Lower leg skin (tissue), 4 donors: ENCODE measurements around the gene LIN7A. TPM values are rescaled to one million over a fixed set of nuclear protein-coding genes. Genes with fewer than 3 reads are reported as not detected.
"Not testable (repeated sequence)": the region's sequence is repeated elsewhere in the genome, so short reads cannot be mapped to it uniquely, and the experiment has no call there.

Experiments used
- DNase-seq, 2 donors: peaks; one replicate each; pipeline ENCODE4 v3.0.0-alpha.2; 2019; ENCODE audit warnings: low spot score in 2 of 2
- H3K4me3 ChIP-seq: fragments of 200-600 bp; sonication (generic); 2 replicates; pipeline ENCODE4 v1.5.1; 2017; ENCODE audit warnings: mild to moderate bottlenecking, low read depth; ENCODE audit not compliant: poor library complexity, severe bottlenecking
- POLR2A ChIP-seq, 2 donors: fragments of 450-650 bp; IDR thresholded peaks; one replicate each; pipeline ENCODE4 v1.6.1; 2016 to 2017; ENCODE audit warnings: antibody characterized with exemption in 2 of 2, mild to moderate bottlenecking in 1 of 2, moderate library complexity in 1 of 2
- WGBS, 2 donors: methylation state at CpG; one replicate each; pipeline ENCODE4 v1.1.5; 2018; 5-methylcytosine and 5-hydroxymethylcytosine counted together
- intact Hi-C: fragments of 100-400 bp; cut with DNase I; formaldehyde crosslinking; loops from one replicate; pipeline ENCODE4 v1.15.0; 2023; ENCODE audit warnings: low total_unique reads
- total RNA-seq, 4 donors: library from RNA; depleted of rRNA; stranded (reverse); fragments of >200 nt; gene quantifications; one replicate each; pipeline ENCODE4 v1.1.0, GENCODE V29; 2016
- TF ChIP-seq, protein P1 (sequence below), 3 donors: fragments of 450-650 bp; IDR thresholded peaks; one replicate each; pipeline ENCODE4 v1.5.1; 2016; ENCODE audit warnings: antibody characterized with exemption in 3 of 3, mild to moderate bottlenecking in 3 of 3, moderate library complexity in 2 of 3

Gene LIN7A
- total RNA-seq, 4 donors from 2014 or later = 0.34 to 3.8 (median 0.64) TPM

DNA sequence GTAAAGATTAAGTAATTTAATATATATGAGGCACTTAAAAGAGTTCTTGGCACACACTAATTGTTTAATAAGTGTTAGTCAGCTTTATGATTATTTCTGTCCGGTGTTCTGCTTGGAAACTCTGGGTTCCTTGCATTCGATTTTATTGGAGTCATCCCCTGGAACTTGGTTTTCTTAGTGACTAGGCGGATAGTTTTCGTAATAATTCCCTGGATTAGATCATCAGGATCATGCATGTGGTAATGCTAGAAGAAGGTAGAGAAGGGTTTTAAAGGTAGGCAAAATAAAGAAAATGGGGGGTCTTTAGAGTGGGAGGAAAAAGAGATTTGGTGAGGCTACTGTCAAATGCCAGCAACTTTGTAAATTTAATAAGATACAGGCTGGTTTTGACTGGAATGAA is 132.6 kb downstream of the LIN7A start:
- 88 to 93% methylated on average over 4 of the region's 4 CpGs for WGBS, 2 donors
- intact Hi-C loops = no loop called here
- TF ChIP-seq, protein P1, sequence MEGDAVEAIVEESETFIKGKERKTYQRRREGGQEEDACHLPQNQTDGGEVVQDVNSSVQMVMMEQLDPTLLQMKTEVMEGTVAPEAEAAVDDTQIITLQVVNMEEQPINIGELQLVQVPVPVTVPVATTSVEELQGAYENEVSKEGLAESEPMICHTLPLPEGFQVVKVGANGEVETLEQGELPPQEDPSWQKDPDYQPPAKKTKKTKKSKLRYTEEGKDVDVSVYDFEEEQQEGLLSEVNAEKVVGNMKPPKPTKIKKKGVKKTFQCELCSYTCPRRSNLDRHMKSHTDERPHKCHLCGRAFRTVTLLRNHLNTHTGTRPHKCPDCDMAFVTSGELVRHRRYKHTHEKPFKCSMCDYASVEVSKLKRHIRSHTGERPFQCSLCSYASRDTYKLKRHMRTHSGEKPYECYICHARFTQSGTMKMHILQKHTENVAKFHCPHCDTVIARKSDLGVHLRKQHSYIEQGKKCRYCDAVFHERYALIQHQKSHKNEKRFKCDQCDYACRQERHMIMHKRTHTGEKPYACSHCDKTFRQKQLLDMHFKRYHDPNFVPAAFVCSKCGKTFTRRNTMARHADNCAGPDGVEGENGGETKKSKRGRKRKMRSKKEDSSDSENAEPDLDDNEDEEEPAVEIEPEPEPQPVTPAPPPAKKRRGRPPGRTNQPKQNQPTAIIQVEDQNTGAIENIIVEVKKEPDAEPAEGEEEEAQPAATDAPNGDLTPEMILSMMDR (IDR thresholded peaks at IDR 0.05) = no peak
- TF ChIP-seq POLR2A (IDR thresholded peaks at IDR 0.05) = no peak
- no peak overlapping the region for H3K4me3 ChIP-seq
- no peak for DNase-seq

DNA sequence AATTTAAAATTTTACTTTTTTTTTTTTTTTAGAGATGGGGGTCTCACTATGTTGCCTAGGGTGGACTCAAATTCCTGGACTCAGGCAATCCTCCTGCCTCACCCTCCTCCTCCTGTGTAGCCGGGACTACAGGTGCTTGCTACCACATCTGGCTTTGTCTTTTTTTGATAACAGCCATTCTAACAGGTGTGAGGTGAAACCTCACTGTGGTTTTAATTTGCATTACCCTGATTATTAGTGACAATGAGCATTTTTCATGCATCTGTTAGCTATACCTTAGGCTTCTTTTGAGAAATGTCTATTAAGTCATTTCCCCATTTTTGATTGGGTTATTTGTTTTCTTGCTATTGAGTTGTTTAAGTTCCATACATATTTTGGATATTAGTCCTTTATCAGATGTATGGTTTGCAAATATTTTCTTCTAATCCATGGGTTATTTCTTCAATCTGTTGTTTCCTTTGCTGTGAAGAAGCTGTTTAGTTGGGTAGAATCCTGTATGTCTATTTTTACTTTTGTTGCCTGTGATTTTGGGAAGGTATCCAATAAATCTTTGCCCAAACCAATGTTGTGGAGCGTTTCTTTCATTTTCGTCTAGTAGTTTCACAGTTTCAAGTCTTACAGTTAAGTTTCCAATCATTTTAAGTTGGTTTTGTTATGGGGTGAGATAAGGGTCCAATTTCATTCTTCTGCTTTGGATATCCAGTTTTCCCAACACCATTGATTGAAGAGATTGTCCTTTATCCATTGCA is 134.9 kb downstream of the LIN7A start:
- intact Hi-C loops = no loop called here
- no peak overlapping the region for H3K4me3 ChIP-seq
- no peak for DNase-seq
- 52 to 57% methylated on average over 3 of the region's 3 CpGs for WGBS, 2 donors
- no peak for TF ChIP-seq POLR2A (IDR thresholded peaks at IDR 0.05)
- TF ChIP-seq, protein P1 (IDR thresholded peaks at IDR 0.05) = no peak

DNA sequence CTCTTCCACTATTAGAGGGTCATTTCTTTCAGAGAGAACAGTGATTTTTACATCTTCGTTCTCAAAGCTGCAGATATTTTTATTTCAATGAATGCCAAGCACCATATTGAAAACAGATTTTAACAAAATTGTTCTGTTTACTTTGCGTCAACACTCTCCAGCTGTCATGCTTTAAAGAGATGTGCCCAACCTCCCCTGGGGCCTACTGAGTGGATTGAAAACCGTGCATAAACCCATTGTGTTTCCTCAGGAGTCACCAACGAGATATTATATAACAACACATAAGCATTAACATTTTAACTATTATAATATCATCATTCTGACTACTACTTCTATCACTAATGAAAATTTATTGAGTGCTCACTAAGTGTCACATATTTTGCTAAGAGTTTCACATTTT is 139.5 kb downstream of the LIN7A start:
- WGBS, 2 donors = 60% methylated on average over 4 of the region's 4 CpGs
- intact Hi-C loops = no loop called here
- DNase-seq = no peak
- TF ChIP-seq, protein P1 (IDR thresholded peaks at IDR 0.05) = no peak
- no peak overlapping the region for H3K4me3 ChIP-seq

DNA sequence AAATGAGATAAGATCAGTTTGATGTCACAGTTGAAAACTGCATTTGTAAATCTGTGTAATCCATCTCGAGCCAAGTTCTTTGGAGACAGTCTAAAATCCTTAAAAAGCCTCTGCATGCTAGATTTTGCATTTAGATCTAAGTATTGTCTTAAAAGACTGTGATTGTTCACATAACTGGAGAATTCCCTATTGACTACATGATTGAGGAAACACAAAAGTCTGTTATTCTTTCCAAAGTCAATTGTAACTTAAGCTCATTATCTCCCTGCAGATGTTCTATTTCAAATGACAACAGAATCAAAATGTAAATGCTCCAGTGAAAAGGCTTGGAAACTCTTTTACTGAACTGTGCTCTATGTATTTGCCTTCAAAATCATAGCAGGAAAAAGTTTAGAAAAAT is 143.2 kb downstream of the LIN7A start:
- WGBS, 2 donors = 26 to 30% methylated on average over 1 of the region's 1 CpG
- no peak for DNase-seq
- TF ChIP-seq, protein P1 (IDR thresholded peaks at IDR 0.05) = no peak
- TF ChIP-seq POLR2A (IDR thresholded peaks at IDR 0.05) = no peak
- no peak overlapping the region for H3K4me3 ChIP-seq
- intact Hi-C loops = no loop called here

DNA sequence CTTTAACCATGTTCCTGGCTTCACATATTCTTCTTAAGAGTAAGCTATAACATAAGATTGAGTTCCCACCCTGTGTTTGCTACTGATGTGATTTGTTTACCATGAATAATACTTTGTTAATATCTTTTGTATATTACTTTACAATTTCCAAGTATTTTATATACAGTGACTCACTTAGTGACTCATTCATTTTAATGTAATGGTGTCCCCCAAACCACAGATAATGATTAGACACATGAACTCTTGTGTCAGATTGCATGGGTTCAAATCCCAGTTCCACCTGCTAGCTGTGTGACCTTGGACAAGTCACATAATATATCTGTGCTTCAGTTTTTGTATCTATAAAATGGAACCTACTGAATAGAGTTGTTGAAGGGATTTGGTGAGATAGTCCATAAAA is 144.9 kb downstream of the LIN7A start:
- intact Hi-C loops = no loop called here
- H3K4me3 ChIP-seq = no peak overlapping the region
- no peak for DNase-seq
- TF ChIP-seq, protein P1 (IDR thresholded peaks at IDR 0.05) = no peak
- no peak for TF ChIP-seq POLR2A (IDR thresholded peaks at IDR 0.05)

DNA sequence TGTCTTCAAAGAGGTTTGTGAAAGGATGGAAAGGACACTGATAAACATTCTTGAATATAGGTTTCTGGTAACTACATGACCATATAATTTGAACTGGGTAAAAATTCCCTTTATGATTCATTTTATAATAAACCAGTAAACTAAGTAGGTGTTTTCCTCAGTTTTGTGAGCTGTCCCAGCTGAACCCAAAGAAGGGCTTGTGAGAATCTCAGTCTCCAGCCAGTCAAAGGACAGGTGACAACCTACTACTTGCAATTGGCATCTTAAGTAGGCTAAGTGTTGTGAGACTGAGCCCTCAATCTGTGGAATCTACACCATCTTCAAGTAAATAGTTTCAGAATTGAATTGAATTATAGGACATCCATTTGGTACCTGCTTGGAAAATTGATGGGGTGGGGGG is 145.9 kb downstream of the LIN7A start:
- DNase-seq = no peak
- H3K4me3 ChIP-seq = no peak overlapping the region
- TF ChIP-seq POLR2A (IDR thresholded peaks at IDR 0.05) = no peak
- TF ChIP-seq, protein P1 (IDR thresholded peaks at IDR 0.05) = no peak
- intact Hi-C loops = no loop called here

DNA sequence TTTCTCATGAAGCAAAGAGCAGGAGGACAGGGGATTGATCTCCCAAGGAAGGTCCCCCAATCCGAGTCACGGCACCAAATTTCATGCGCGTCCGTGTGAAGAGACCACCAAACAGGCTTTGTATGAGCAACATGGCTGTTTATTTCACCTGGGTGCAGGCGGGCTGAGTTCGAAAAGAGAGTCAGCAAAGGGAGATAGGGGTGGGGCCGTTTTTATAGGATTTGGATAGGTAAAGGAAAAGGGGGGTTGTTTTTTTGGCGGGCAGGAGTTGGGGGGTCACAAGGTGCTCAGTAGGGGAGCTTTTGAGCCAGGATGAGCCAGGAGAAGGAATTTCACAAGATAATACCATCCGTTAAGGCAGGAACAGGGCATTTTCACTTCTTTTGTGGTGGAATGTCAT is 149.3 kb downstream of the LIN7A start:
- WGBS, 2 donors = 90 to 94% methylated on average over 10 of the region's 10 CpGs
- DNase-seq, H3K4me3 ChIP-seq, intact Hi-C loops: not testable (repeated sequence)

DNA sequence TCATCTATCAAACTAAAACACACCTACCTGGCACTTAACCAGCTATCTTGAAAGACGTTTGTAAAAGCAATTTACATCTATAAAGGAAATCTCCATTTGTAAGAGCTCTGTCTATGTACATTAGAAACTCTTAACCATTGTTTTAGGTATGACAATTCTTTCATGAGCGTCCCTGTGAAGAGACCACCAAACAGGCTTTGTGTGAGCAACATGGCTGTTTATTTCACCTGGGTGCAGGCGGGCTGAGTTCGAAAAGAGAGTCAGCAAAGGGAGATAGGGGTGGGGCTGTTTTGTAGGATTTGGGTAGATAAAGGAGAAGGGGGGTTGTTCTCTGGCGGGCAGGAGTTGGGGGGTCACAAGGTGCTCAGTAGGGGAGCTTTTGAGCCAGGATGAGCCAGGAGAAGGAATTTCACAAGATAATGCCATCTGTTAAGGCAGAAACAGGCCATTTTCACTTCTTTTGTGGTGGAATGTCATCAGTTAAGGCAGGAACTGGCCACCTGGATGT is 154.7 kb downstream of the LIN7A start:
- 80% methylated on average over 5 of the region's 5 CpGs for WGBS, 2 donors
- intact Hi-C loops, DNase-seq, H3K4me3 ChIP-seq: not testable (repeated sequence)
